HG03095 (cell line): ENCODE measurements around the gene TPD52L1.

Experiments used
- ATAC-seq: cut with Tn5 transposase; IDR thresholded peaks from one replicate; pipeline ENCODE4 v1.9.1; 2021; ENCODE audit warnings: moderate library complexity; ENCODE audit not compliant: unreplicated experiment

The TPD52L1 gene

DNA sequence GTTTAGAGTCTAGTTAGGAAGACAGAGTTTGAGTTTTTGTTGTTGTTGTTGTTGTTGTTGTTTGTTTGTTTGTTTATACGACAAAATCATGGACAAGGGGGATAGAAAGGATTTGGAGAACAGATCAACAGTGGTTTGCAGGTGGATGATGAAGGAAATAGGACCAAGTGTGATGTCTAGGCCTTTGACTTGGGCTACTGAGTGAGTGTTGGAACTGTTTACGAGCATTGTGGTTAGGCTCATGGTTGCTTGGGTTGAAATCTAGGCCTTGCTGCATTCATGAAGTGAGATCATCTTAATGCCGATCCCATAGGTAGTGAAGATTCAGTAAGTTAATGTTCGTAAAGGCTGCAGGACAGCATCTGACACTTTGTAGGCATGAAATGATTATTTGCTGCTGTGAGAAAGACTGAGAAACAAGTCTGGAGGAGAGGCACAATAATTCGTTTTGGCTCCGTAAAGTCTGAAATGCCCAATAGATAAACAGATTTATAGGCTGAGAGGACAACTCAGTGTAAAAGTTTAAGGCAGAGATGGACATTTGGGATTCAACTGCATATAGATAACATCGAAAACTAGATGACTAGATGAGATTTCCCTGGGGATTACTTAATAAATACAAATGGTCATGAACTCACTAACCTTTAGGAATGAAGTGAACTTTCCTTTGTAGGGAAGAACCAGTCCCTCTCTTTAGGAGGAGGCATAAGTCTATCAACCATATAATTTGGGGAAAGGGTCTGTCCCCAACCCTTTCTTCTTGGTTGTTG, 78.2 kb downstream of the TPD52L1 start:
- ATAC-seq = no peak

DNA sequence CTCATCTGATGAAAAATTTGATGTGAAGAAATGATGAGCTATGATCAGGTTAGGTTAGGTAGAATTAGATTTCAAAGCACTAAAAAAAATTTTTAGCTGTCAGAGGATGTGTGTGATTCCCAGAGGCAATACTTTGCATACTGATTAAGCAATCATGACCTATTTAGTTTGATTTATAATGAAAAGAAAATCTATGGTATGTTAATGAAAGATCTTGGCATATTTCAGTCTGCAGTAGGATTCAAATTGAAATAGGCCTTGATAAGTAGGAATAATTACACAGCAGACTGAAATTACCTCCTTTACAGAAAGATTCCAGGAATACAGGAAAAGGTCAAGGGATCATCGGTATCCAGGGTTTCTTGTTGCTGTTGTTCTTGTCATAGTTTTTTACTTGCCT, 78.9 kb downstream of the TPD52L1 start:
- no peak for ATAC-seq

DNA sequence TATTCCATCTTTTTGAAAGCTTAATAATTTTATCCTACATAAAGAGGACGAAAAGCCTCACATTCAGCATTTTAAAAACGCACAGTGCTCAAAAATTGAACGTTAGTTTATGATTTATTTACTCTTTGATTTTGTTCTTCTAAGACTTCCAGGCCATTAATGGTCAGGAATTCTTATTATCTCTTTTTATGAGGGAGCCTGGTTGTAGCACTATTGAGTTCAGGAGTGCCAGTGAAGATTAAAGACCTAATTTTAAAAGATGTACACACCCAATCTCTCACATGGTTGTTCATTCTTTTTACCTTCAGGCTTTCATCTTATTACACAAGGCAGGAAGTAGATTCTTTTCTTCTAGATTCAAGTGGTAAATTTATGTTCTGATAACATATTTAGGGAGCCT, 79.6 kb downstream of the TPD52L1 start:
- no peak for ATAC-seq

DNA sequence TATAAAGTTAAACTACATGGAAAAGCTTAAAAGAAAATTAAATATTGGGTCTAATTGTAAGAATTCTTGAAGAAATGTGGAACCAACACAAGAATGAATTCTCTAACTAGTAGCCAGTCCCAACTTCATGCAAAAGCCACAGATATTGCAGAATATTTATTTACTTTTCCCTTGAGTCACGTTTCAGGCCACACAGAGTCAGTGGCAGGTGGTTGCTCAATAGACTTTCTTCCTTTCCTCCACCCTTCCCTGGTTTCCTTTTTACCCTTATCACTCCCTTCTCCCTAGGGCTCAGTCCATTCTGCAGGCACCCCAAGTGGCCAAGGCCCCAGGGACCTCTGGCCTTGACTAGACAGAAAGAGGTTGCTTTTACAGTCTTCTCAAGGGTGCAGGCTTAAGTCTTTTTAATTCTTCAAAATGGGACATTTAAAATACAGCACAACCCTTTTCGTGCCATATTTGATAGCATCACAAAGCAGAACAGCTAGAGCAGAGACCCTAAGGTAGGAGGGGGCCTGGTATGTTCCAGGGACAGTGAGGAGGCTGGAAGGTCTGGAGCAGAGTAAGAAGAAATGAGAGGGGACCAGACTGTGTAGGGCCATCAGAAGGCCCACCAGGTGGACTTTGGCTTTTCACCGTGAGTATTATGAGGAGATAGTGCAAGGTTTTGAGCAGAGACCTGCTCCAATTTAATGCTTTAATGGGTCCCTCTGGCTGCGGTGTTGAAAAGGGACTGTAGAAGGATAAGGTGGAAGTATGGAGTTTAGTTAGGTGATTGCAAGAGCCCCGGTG, 83.2 kb downstream of the TPD52L1 start:
- no peak for ATAC-seq

DNA sequence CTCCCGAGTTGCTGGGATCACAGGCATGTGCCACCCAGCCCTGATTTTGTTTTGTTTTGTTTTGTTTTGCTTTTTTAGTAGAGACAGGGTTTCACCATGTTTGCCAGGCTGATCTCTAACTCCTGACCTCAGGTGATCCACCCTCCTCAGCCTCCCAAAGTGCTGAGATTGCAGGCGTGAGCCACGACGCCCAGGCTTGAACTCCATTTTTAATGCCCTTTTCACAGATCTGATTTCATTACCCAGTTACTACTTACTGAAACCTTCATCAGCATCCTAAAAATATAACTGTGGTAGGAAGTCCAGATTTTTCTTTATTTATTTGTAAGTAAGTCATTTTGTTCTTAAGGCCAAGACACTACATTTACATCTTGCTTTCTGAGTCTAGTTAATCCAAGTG, 84.2 kb downstream of the TPD52L1 start:
- no peak for ATAC-seq

DNA sequence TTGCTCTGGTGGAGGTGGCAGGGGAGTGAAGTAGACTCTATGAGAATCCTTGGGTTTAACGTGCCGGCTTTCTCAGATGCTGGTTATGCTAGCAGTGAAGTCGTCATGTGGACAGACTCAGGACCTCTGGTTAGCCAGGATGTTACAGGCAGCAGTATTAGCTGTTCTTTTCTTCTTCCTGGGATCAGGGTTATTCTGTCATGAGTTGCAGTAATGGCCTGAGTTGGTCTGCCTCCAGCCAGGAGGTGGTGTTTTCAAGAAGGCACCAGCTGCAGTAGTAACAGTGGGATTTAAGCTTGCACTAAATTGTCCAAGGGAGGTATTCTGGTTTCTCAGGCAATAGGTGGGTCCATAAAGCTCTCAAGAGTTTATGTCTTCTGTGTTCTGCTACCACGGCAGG, 91.5 kb downstream of the TPD52L1 start:
- ATAC-seq = no peak

DNA sequence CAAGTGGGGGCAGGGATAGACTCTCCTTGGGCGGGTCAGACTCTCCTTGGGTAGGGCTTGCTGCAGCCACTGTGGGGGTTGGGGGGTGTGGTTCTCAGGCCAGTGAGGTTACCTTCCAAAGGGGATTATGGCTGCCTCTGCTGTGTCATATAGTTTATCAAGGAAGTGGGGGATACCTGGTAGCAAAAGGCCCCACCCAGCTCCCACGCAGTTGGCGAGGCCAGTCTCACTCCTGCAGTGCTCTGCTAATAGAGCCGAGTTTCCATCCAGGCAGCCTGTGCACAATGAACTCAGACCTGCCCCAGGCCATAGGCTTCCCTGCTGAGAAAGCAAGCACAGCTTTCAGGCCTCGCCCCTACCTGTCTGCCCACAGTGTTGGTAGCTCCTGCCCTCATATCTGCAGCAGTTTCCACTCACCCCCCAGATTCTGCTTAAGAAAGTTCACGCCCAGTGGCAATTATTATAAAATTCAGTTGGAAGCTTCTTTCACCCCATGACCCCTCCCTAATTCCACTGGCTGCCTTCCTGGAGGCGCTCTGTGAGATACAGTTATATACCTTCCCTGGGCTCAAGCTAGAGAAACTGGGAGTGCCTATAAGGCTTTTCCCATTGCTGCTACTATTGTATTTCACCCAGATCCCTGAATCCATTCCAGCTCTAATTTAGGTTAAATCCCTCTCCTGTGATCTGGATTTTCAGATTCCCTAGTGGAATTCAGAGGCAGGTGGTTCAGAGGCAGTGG, 92.1 kb downstream of the TPD52L1 start:
- ATAC-seq = no peak

DNA sequence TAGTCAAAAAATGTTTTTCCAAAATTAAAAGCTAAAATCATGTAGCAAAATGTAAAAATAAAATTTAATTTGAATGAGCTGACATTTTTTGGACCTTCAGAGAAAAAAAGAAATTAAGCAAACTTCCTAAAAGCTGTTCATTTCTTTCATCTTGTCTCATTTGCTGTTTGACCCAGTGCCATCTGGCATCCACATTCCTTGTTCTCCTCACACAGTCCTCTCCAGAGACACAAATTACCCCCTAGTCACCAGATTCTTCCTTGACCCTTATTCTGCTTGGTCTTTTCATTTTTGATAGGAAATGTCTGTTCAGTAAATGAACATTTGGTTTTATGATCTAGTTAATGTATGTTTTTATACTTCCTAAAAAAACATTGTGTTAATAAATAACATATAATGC, 93.0 kb downstream of the TPD52L1 start:
- ATAC-seq = no peak

DNA sequence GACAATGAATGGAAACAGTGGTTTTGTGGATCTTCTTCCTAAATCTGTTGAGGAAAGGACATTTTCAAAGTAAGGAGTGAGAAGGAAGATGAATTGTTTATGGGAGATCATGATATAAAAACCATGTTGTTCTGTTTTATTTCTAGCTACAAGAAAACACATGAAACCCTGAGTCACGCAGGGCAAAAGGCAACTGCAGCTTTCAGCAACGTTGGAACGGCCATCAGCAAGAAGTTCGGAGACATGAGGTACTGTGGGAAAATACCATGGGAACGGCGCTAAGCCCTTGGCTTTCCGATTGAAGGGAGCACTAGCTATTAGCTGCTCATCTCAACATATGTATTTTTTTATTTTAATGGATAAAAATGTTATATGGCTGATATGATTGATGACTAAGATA, 94.6 kb downstream of the TPD52L1 start:
- no peak for ATAC-seq

DNA sequence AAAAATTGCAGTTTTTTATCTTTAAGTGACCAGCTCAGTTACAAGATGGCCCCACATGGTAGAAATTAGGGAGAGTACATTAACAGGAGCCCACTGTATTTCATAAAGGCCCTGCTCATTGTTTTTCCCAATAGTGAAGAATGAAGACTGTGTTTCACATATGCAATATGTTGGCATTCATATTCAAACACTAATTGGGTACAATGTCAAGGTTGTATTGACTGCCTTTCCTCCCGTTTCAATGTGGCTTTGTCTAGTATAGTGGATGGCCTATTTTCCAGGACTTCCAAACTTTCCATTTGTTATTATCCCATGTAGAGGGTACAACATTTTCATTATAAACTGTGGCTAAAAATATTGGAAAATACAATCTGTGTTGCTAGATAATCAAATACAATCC, 96.9 kb downstream of the TPD52L1 start:
- ATAC-seq = no peak

DNA sequence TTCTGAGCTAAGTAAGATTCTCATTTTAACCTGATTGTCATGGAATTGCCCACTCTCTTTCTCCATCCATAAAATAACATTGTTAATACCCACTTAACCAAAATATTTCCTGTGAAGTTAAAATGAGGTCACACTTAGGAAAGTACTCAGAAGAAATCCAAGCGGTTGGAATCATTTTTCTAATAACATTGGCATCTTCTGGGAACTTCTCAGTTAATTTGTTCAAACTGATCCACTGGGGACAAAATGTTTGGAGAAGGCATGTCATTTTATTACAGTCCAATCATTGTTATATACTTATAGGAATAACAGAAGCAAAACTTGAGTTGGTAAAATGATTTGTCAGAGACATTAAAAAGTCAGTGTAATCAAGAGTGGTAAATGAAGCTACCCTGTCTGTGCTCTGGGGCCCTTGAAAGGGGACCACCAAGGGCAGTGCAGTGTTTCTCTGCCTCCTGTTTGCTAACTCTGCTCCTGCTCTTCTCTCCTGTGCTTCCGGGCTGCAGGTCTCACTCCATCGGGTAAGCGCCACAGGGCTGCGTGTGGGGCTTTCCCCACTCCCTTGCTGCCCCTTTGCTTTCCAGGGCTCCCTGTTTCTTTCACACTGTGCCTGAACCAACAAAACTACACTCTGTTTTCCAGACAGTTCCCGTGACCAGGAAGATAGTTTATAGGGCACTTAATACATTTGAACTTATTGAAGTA, 98.1 kb downstream of the TPD52L1 start:
- ATAC-seq = no peak

DNA sequence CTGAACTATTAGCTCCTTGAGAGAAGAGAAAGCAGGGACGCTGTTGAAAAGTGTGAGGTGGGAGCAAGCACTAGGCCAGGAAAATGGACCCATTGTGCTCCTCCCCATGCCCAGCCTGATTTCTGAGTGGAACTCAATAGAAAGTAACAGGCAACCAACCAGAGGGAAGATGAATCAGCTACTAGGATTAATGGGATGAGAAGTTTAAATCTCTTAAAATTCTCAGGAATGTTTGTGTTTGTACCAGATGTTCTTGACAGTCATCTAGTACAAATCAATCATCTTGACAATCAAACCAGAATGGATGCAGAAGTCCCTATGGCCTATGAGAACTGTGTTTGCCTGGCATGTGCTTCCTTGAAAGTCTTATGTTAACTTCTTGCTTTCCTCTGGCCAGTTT, 99.3 kb downstream of the TPD52L1 start:
- ATAC-seq = no peak

DNA sequence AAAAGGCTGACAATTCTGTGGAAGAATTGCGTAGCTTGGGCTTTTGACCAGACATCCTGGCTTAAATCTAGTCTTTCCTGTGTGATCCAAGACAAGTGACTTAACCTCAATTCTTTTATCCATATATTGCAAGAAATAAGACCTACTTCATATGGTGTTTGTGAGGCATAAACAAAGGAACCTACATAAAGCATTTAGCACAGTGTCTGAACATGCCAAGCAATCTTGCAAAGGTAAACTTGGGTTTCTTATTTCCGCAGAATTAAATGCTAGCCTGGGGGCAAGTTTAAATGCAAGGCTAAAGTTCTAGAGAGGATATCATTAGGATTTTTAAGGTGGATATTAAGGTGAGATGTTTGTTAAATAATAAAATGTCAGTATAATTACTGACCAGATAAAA, 100.3 kb downstream of the TPD52L1 start:
- no peak for ATAC-seq

DNA sequence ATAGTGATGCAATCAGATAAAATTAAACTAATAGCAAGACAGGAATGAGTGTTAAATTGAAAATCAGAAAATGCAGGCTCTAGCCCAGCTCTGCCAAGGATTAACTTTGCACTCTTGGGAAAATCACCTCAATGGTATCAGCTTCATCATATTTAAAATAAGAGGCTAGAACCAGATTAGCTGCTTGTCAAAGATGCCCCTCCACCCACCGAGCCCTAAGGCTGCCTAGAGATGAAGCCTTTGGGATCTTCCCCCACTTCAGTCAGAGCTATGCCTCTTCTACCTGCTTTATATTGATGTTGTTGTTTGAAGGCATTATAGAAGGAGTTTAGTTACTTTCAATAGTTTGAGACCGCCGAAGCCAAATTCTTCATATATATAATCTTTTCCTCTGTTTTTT, 100.7 kb downstream of the TPD52L1 start:
- no peak for ATAC-seq

DNA sequence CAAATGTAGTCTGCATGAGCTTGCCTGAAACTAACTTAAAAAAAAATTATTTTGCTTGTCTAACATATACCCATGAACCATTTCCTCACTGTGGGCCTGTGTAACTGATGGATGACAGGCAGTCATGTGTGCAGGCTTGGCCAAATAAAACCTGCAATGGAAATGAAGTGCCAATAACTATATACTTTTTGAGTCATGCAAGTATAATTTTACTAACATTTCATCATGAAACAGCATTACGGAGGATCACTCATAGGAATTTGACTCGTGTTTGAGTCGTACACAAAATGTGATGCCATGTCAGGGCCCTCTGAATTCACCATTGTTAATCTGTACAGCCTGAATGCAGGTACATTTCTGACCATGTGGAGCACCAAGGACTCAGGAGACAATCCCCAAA, 101.6 kb downstream of the TPD52L1 start:
- no peak for ATAC-seq

DNA sequence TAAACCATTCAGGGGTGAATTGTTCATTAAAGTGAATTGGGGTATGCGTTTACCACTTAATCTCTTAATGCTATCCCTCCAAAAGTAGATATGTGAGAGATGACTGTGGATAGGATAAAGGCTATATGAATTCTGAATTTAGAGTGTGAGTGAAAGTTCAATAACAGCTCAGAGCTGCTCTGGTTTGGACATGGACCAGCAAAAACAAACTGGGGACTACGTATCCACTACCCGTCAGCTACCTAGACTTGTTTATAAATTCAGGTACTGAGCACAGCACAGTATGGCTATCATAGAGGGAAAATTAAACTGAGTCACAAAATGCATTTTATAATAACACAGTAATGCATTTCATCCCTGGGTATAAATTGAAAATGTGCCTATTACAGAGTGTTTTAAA, 103.8 kb downstream of the TPD52L1 start:
- no peak for ATAC-seq

DNA sequence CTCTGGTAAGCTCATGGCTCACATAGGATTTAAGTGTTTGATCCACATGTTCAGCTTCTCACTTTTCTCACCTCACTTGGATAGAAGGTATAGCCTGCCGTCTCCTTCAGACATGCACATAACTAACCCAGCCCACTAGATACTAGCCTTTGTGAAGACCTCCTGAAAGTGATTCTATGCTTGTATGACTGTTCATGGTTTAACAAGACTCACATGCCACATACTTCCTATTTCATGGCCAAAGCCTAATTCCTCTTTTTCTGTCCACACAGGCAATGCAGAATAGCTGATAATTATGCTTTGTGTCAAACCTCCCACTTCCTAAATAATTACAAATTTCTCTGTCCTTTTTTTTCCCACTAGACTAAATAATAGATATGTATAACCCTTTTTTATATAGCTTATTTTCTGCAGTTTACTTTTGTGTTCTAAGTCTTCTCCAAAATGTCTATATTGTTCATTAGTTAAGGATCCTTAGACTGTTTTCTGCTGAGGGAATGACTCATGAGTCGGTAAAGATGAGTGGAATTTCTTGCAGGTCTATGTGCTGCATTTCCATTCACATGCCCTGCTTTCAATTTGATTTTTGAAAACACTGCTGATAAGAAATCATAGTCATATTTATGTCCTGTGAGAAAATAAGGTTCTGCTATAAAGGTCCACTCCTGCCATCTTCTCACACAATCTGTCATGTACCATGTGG, 105.2 kb downstream of the TPD52L1 start:
- ATAC-seq = no peak

DNA sequence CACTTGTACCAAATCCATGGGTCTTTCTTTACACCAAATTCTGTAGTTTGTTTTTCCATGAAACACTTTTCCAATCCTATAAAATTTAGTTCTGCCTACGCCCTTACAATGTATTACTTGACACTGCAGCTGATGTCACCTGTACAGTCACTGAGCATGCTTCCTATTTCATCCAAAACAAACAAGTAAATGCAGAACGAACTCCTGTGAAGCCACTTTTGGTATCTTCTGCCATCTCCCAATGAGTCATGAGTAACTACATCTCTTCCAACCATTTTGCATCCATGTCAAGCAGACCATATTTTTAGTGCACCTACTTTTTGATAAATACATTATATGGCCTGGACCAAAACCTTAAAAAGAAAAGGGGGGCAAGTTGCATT, 105.8 kb downstream of the TPD52L1 start:
- no peak for ATAC-seq

DNA sequence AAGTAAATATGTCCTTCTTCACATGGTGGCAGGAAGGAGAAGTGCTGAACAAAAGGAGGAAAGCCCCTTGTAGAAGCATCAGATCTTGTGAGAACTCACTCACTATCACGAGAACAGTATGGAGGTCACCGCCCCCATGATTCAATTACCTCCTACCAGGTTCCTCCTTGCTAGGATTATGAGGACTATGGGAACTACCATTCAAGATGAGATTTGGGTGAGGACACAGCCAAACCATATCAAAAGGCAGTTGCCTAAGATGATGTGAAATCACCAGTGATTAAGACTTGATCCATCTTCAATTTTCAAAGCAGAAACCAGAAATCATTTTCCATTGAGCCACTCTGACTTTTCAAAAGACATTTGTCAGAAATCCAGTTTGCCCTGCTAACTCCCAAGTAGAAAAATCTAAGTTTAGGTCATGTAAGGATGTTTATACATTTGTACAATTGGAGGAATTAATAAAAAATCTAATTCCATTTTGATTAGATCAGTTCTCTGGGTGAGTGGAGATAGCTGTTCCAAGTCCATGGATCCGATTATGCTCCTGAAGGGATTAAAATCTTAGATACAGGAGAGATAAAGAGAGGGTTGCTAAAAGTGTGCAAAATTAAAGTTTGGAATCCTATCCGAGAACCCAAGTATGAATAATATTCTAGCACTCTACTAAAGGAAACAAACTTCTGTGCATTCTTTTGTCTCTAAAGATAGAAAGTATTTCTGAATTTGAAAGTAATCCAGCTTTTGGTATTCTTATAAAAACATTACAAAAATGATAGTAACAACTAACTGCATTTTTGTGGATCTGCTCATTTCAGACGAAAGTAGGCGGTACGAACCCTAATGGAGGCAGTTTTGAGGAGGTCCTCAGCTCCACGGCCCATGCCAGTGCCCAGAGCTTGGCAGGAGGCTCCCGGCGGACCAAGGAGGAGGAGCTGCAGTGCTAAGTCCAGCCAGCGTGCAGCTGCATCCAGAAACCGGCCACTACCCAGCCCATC, 108.7 kb downstream of the TPD52L1 start:
- ATAC-seq = no peak
